GM23338 (cell line): ENCODE results near the gene S100A16. TPM values are rescaled to one million over a fixed set of nuclear protein-coding genes. Genes with fewer than 3 reads are reported as not detected.

Experiments used
- ATAC-seq: fragments of 200-7000 bp; cut with Tn5 transposase; 3 replicates; pipeline ENCODE4 v1.9.1; 2020
- DNase-seq: peaks from one replicate; pipeline ENCODE4 v3.0.0-alpha.2; 2015; ENCODE audit warnings: low spot score
- H2AFZ ChIP-seq: fragments of 200-600 bp; sonication (generic); 2 replicates; pipeline ENCODE4 v1.8.0; 2016; ENCODE audit warnings: antibody characterized with exemption, mild to moderate bottlenecking, moderate library complexity
- H3F3A ChIP-seq: fragments of 200-600 bp; sonication (generic); replicated peaks from 2 replicates; pipeline ENCODE4 v1.8.0; 2017; ENCODE audit warnings: antibody characterized with exemption, mixed run types, low read depth
- H3K27ac ChIP-seq: fragments of 200-600 bp; sonication (generic); 2 replicates; pipeline ENCODE4 v1.6.1; 2016; ENCODE audit warnings: low read depth
- H3K27me3 ChIP-seq: fragments of 200-600 bp; sonication (generic); 2 replicates; pipeline ENCODE4 v1.8.0; 2016; ENCODE audit warnings: mild to moderate bottlenecking, mixed run types, moderate library complexity; ENCODE audit not compliant: insufficient read depth
- H3K36me3 ChIP-seq: fragments of 200-600 bp; sonication (generic); 2 replicates; pipeline ENCODE4 v1.8.0; 2016; ENCODE audit warnings: mild to moderate bottlenecking; ENCODE audit not compliant: insufficient read depth
- H3K4me1 ChIP-seq: fragments of 200-600 bp; sonication (generic); 2 replicates; pipeline ENCODE4 v1.8.0; 2016; ENCODE audit warnings: mild to moderate bottlenecking, moderate library complexity; ENCODE audit not compliant: insufficient read depth
- H3K4me2 ChIP-seq: fragments of 200-600 bp; sonication (generic); 2 replicates; pipeline ENCODE4 v1.7.1; 2017; ENCODE audit warnings: mixed run types
- H3K4me3 ChIP-seq: fragments of 200-600 bp; sonication (generic); 2 replicates; pipeline ENCODE4 v1.6.1; 2016; ENCODE audit warnings: mixed run types
- H3K79me2 ChIP-seq: fragments of 200-600 bp; sonication (generic); replicated peaks from 2 replicates; pipeline ENCODE4 v1.8.0; 2017; ENCODE audit warnings: mild to moderate bottlenecking; ENCODE audit not compliant: insufficient read depth
- H3K9me2 ChIP-seq: fragments of 200-600 bp; sonication (generic); 2 replicates; pipeline ENCODE4 v1.8.0; 2017; ENCODE audit not compliant: insufficient read depth
- H4K20me1 ChIP-seq: fragments of 200-600 bp; sonication (generic); replicated peaks from 2 replicates; pipeline ENCODE4 v1.8.0; 2017; ENCODE audit warnings: mild to moderate bottlenecking; ENCODE audit not compliant: insufficient read depth
- H3K27ac Mint-ChIP-seq: 2 replicates; pipeline ENCODE4 v1.8.0; 2020; ENCODE audit warnings: inconsistent platforms, mild to moderate bottlenecking, moderate library complexity, mixed read lengths
- H3K27me3 Mint-ChIP-seq: 3 replicates; pipeline ENCODE4 v1.8.0; 2022; ENCODE audit warnings: low read depth, mild to moderate bottlenecking, moderate library complexity, mixed read lengths, inconsistent platforms; ENCODE audit not compliant: insufficient read depth, poor library complexity
- H3K36me3 Mint-ChIP-seq: 3 replicates; pipeline ENCODE4 v1.8.0; 2021; ENCODE audit warnings: low read depth, mild to moderate bottlenecking, inconsistent platforms, moderate library complexity, mixed read lengths
- H3K4me1 Mint-ChIP-seq: 3 replicates; pipeline ENCODE4 v1.8.0; 2020; ENCODE audit warnings: mild to moderate bottlenecking, inconsistent platforms, mixed read lengths
- H3K4me3 Mint-ChIP-seq: 3 replicates; pipeline ENCODE4 v1.8.0; 2021; ENCODE audit warnings: moderate library complexity, mild to moderate bottlenecking, inconsistent platforms, mixed read lengths
- H3K9me3 Mint-ChIP-seq: 3 replicates; pipeline ENCODE4 v1.8.0; 2020; ENCODE audit warnings: moderate library complexity, mild to moderate bottlenecking, inconsistent platforms, mixed read lengths
- CREB1 ChIP-seq: fragments of 250-450 bp; sonication (Bioruptor Pico); IDR thresholded peaks from 2 replicates; pipeline ENCODE4 v1.5.0; 2020; ENCODE audit warnings: low read depth, mild to moderate bottlenecking, moderate library complexity
- CTCF ChIP-seq, 2 experiments: fragments of 200-600 bp in 1 of 2; sonication (generic) in 1 of 2; conservative IDR thresholded peaks; 2 replicates each; pipeline versions ENCODE4 v1.5.1 to v1.6.1; 2016 to 2017; ENCODE audit warnings: antibody characterized with exemption in 2 of 2, low read depth in 2 of 2, mild to moderate bottlenecking in 2 of 2, moderate library complexity in 1 of 2
- ETS1 ChIP-seq: IDR thresholded peaks from 2 replicates; pipeline ENCODE4 v1.6.1; 2016; ENCODE audit warnings: antibody characterized with exemption
- EZH2 ChIP-seq: fragments of 200-600 bp; sonication (generic); IDR thresholded peaks from one replicate; pipeline ENCODE4 v1.8.0; 2017; ENCODE audit warnings: antibody characterized with exemption, mild to moderate bottlenecking, low read depth; ENCODE audit not compliant: unreplicated experiment
- EZH2phosphoT487 ChIP-seq: fragments of 200-600 bp; sonication (generic); IDR thresholded peaks from one replicate; pipeline ENCODE4 v1.8.1; 2018; ENCODE audit warnings: antibody characterized with exemption; ENCODE audit not compliant: unreplicated experiment
- JUNB ChIP-seq: IDR thresholded peaks from one replicate; pipeline ENCODE4 v1.6.1; 2016; ENCODE audit warnings: antibody characterized with exemption; ENCODE audit not compliant: unreplicated experiment
- NANOG ChIP-seq: IDR thresholded peaks from 2 replicates; pipeline ENCODE4 v1.6.1; 2016; ENCODE audit warnings: antibody characterized with exemption, borderline replicate concordance
- POLR2AphosphoS5 ChIP-seq: IDR thresholded peaks from 2 replicates; pipeline ENCODE4 v1.6.1; 2016; ENCODE audit warnings: antibody characterized with exemption, low read depth
- STAT1 ChIP-seq: IDR thresholded peaks from one replicate; pipeline ENCODE4 v1.6.1; 2016; ENCODE audit warnings: antibody characterized with exemption; ENCODE audit not compliant: unreplicated experiment
- ZNF114 ChIP-seq: fragments of 250-450 bp; sonication (Bioruptor Pico); IDR thresholded peaks from 2 replicates; pipeline ENCODE4 v1.5.0; 2020; ENCODE audit warnings: mild to moderate bottlenecking, moderate library complexity
- ZNF331 ChIP-seq: fragments of 250-450 bp; sonication (Bioruptor Pico); IDR thresholded peaks from 2 replicates; pipeline ENCODE4 v1.5.0; 2020; ENCODE audit warnings: low read depth, mild to moderate bottlenecking, moderate library complexity
- ZNF462 ChIP-seq: fragments of 250-450 bp; sonication (Bioruptor Pico); IDR thresholded peaks from 2 replicates; pipeline ENCODE4 v1.5.0; 2020; ENCODE audit warnings: mild to moderate bottlenecking, moderate library complexity
- polyA plus RNA-seq: library from polyadenylated mRNA; unstranded; fragments of >200 nt; fragmentation: Nextera tagmentation; extraction: Ambion mirVana; gene quantifications from 2 replicates; pipeline ENCODE4 v1.2.1, GENCODE V29; 2016
- total RNA-seq: library from RNA; depleted of rRNA; stranded (reverse); fragments of >200 nt; shearing (Covaris generic); gene quantifications from 2 replicates; pipeline ENCODE4 v1.2.3, GENCODE V29; 2014
- TF ChIP-seq, protein P1 (sequence below): IDR thresholded peaks from one replicate; pipeline ENCODE4 v1.6.1; 2018; ENCODE audit warnings: antibody characterized with exemption; ENCODE audit not compliant: unreplicated experiment

Gene S100A16
- total and polyA plus RNA-seq, 2 experiments from 2014 or later, result 13.0 to 20.4 TPM

DNA sequence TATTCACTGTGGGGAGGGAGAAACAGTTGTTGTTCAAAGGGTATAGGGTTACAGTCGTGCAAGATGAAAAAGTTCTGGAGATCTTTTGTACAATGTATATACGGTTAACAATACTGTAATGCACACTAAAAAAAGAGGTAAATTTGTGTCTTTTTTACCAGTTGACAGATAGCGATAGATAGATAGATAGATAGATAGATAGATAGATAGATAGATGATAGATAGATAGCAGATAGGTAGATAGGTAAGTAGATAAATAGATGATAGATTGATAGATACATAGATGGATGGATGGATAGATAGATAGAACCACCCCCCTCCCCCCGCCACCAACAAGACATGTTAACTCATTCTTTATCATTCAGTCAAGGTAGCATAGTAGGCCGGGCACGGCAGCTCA lies 10.2 kb downstream of the S100A16 start:
- no peak overlapping the region for H3K4me2 ChIP-seq
- H3K27me3 Mint-ChIP-seq, result peaks cover 8% of the 10 kb centered on the region

More for the DNA sequence above, 10.2 kb downstream of the S100A16 start:
- Histone ChIP-seq H3K4me3 (no peak overlapping the region), H4K20me1 (no peaks in the 10 kb centered on the region), H3K9me2 (no peaks in the 10 kb centered on the region), H3K79me2 (no peaks in the 10 kb centered on the region), H3F3A (0 out of 2 replicates have a peak, but pooled peaks cover 11% of the 10 kb centered on the region), H3K36me3 (no peaks in the 10 kb centered on the region), H3K4me1 (peaks cover 28% of the 10 kb centered on the region), H3K27me3 (no peaks in the 10 kb centered on the region), H2AFZ (no peak overlapping the region), H3K27ac (no peak overlapping the region)
- no peak for TF ChIP-seq POLR2AphosphoS5
- TF ChIP-seq STAT1, result no peak
- TF ChIP-seq ZNF331 (CRISPR knock-in tag), result no peak
- no peak for TF ChIP-seq CREB1 (CRISPR knock-in tag)
- no peak for TF ChIP-seq JUNB
- no peak for TF ChIP-seq ZNF114
- no peak for TF ChIP-seq EZH2phosphoT487
- no peak for TF ChIP-seq EZH2
- no peak for TF ChIP-seq NANOG
- TF ChIP-seq ETS1, result no peak
- no peak for TF ChIP-seq CTCF (conservative IDR thresholded peaks at IDR 0.05; ENCODE audit: low read depth in 2 of 2)
- TF ChIP-seq, protein P1, sequence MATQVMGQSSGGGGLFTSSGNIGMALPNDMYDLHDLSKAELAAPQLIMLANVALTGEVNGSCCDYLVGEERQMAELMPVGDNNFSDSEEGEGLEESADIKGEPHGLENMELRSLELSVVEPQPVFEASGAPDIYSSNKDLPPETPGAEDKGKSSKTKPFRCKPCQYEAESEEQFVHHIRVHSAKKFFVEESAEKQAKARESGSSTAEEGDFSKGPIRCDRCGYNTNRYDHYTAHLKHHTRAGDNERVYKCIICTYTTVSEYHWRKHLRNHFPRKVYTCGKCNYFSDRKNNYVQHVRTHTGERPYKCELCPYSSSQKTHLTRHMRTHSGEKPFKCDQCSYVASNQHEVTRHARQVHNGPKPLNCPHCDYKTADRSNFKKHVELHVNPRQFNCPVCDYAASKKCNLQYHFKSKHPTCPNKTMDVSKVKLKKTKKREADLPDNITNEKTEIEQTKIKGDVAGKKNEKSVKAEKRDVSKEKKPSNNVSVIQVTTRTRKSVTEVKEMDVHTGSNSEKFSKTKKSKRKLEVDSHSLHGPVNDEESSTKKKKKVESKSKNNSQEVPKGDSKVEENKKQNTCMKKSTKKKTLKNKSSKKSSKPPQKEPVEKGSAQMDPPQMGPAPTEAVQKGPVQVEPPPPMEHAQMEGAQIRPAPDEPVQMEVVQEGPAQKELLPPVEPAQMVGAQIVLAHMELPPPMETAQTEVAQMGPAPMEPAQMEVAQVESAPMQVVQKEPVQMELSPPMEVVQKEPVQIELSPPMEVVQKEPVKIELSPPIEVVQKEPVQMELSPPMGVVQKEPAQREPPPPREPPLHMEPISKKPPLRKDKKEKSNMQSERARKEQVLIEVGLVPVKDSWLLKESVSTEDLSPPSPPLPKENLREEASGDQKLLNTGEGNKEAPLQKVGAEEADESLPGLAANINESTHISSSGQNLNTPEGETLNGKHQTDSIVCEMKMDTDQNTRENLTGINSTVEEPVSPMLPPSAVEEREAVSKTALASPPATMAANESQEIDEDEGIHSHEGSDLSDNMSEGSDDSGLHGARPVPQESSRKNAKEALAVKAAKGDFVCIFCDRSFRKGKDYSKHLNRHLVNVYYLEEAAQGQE, result no peak
- TF ChIP-seq ZNF462 (CRISPR knock-in tag), result no peak
- Mint-ChIP-seq H3K9me3 (no peaks in the 10 kb centered on the region), H3K36me3 (no peaks in the 10 kb centered on the region; the same call in 1 of the 3 replicates), H3K4me1 (peaks cover 23% of the 10 kb centered on the region), H3K4me3 (no peak overlapping the region), H3K27ac (no peak overlapping the region)
- ATAC-seq (no peak), DNase-seq (no peak)
